Astrocyte (in vitro differentiated cells and primary cell): ENCODE results near the gene PRB3. TPM values are rescaled to one million over a fixed set of nuclear protein-coding genes. Genes with fewer than 3 reads are reported as not detected.

Experiments used
- DNase-seq: peaks from one replicate; pipeline ENCODE4 v3.0.0-alpha.2; 2010; ENCODE audit warnings: low read depth
- FAIRE-seq: peaks from 2 replicates; lab custom pipeline; 2011; peaks lifted over from hg19 to GRCh38; lab: Jason Lieb, UNC
- H2AFZ ChIP-seq: 2 replicates; pipeline ENCODE4 v1.6.0; 2012; ENCODE audit warnings: low read depth, low read length, inconsistent platforms
- H3K27ac ChIP-seq: 2 replicates; pipeline ENCODE4 v1.5.1; 2011; ENCODE audit warnings: low read depth, low read length, inconsistent platforms
- H3K27me3 ChIP-seq: 2 replicates; pipeline ENCODE4 v1.6.0; 2011; ENCODE audit warnings: low read length, inconsistent platforms; ENCODE audit not compliant: insufficient read depth
- H3K36me3 ChIP-seq: 2 replicates; pipeline ENCODE4 v1.5.1; 2011; ENCODE audit warnings: low read length, inconsistent platforms; ENCODE audit not compliant: insufficient read depth
- H3K4me1 ChIP-seq: 2 replicates; pipeline ENCODE4 v1.5.1; 2011; ENCODE audit warnings: low read length, inconsistent platforms; ENCODE audit not compliant: insufficient read depth
- H3K4me2 ChIP-seq: 2 replicates; pipeline ENCODE4 v1.6.0; 2012; ENCODE audit warnings: low read length, inconsistent platforms
- H3K4me3 ChIP-seq: 2 replicates; pipeline ENCODE4 v1.5.1; 2011; ENCODE audit warnings: low read depth, mild to moderate bottlenecking, low read length, inconsistent platforms; ENCODE audit not compliant: insufficient read depth
- H3K79me2 ChIP-seq: 2 replicates; pipeline ENCODE4 v1.6.0; 2012; ENCODE audit warnings: mild to moderate bottlenecking, low read length, inconsistent platforms; ENCODE audit not compliant: insufficient read depth
- H3K9ac ChIP-seq: 2 replicates; pipeline ENCODE4 v1.6.0; 2012; ENCODE audit warnings: mild to moderate bottlenecking, low read length, inconsistent platforms
- H3K9me3 ChIP-seq: 2 replicates; pipeline ENCODE4 v1.5.1; 2012; ENCODE audit warnings: low read depth, mild to moderate bottlenecking, low read length, inconsistent platforms; ENCODE audit not compliant: insufficient read depth
- H4K20me1 ChIP-seq: 2 replicates; pipeline ENCODE4 v1.6.0; 2012; ENCODE audit warnings: low read length, inconsistent platforms; ENCODE audit not compliant: insufficient read depth
- H3K27ac Mint-ChIP-seq: one replicate; pipeline ENCODE4 v1.8.0; 2021; ENCODE audit warnings: mild to moderate bottlenecking, mixed read lengths; ENCODE audit not compliant: unreplicated experiment
- H3K27me3 Mint-ChIP-seq: one replicate; pipeline ENCODE4 v1.8.0; 2021; ENCODE audit warnings: low read depth, mixed read lengths; ENCODE audit not compliant: unreplicated experiment
- H3K36me3 Mint-ChIP-seq: one replicate; pipeline ENCODE4 v1.8.0; 2021; ENCODE audit warnings: low read depth, mixed read lengths; ENCODE audit not compliant: unreplicated experiment
- H3K4me1 Mint-ChIP-seq: one replicate; pipeline ENCODE4 v1.8.0; 2021; ENCODE audit warnings: low read depth, mixed read lengths; ENCODE audit not compliant: unreplicated experiment
- H3K4me3 Mint-ChIP-seq: one replicate; pipeline ENCODE4 v1.8.0; 2021; ENCODE audit warnings: mild to moderate bottlenecking, moderate library complexity, mixed read lengths; ENCODE audit not compliant: unreplicated experiment
- H3K9me3 Mint-ChIP-seq: one replicate; pipeline ENCODE4 v1.8.0; 2021; ENCODE audit warnings: mild to moderate bottlenecking, mixed read lengths; ENCODE audit not compliant: unreplicated experiment
- CTCF ChIP-seq: IDR thresholded peaks from 2 replicates; pipeline ENCODE4 v1.5.1; 2011; ENCODE audit warnings: low read depth, mild to moderate bottlenecking, inconsistent platforms, low read length, moderate library complexity; ENCODE audit not compliant: insufficient read depth
- EZH2 ChIP-seq: IDR thresholded peaks from 2 replicates; pipeline ENCODE4 v1.6.1; 2012; ENCODE audit warnings: mild to moderate bottlenecking, low read length, inconsistent platforms; ENCODE audit not compliant: insufficient read depth
- total RNA-seq: library from RNA; stranded (reverse); gene quantifications from 2 replicates; pipeline ENCODE4 v1.2.1, GENCODE V29; 2021

PRB3 gene
- total RNA-seq, 1 donor from 2014 or later: not detected

DNA sequence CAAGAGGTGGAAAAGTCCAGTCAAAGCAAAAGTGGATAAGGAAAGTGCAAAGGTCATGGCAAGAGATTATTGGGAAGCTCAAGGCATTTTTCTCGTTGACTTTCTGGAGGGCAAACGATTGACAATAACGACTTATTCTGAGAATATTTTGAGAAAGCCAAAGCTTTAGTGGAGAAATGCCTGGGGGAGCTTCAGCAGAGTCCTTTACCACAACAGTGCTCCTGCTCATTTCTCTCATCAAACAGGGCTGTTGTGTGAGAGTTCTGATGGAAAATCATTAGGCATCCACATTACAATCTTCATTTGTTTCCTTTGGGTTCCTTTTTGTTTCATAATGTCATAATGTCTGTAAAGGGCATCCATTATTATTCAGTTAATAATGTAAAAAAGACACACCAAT is 26.9 kb downstream of the PRB3 start:
- Histone ChIP-seq H3K4me2 (no peak overlapping the region), H3K27ac (no peak overlapping the region), H3K4me3 (no peak overlapping the region), H3K9me3 (no peaks in the 10 kb centered on the region), H3K27me3 (no peaks in the 10 kb centered on the region), H3K36me3 (no peaks in the 10 kb centered on the region), H3K79me2 (no peaks in the 10 kb centered on the region), H2AFZ (no peak overlapping the region), H4K20me1 (no peaks in the 10 kb centered on the region), H3K4me1 (no peaks in the 10 kb centered on the region), H3K9ac (no peak overlapping the region)
- FAIRE-seq (no peak), DNase-seq (no peak)
- Mint-ChIP-seq H3K4me3 (no peak overlapping the region), H3K4me1 (no peaks in the 10 kb centered on the region), H3K9me3 (no peaks in the 10 kb centered on the region), H3K27ac (no peak overlapping the region), H3K36me3 (no peaks in the 10 kb centered on the region), H3K27me3 (peaks cover 4% of the 10 kb centered on the region)
- no peak for TF ChIP-seq CTCF
- no peak for TF ChIP-seq EZH2

- H3K4me3 Mint-ChIP-seq: no peak overlapping the region
- Histone ChIP-seq H3K4me1 (no peaks in the 10 kb centered on the region), H3K27ac (no peak overlapping the region), H3K4me3 (no peak overlapping the region), H3K9me3 (no peaks in the 10 kb centered on the region), H4K20me1 (no peaks in the 10 kb centered on the region), H3K79me2 (no peaks in the 10 kb centered on the region), H2AFZ (no peak overlapping the region), H3K4me2 (no peak overlapping the region), H3K9ac (no peak overlapping the region), H3K27me3 (no peaks in the 10 kb centered on the region), H3K36me3 (no peaks in the 10 kb centered on the region)
- no peaks in the 10 kb centered on the region for H3K36me3 Mint-ChIP-seq
- TF ChIP-seq EZH2: no peak
- TF ChIP-seq CTCF: no peak
- FAIRE-seq (no peak), DNase-seq (no peak)
- no peaks in the 10 kb centered on the region for H3K4me1 Mint-ChIP-seq
- H3K27me3 Mint-ChIP-seq: peaks cover 4% of the 10 kb centered on the region
- no peak overlapping the region for H3K27ac Mint-ChIP-seq
- H3K9me3 Mint-ChIP-seq: no peaks in the 10 kb centered on the region
Measured at GRCh38 chr12:11240348-11240930, 29.1 kb downstream of the PRB3 start.

DNA sequence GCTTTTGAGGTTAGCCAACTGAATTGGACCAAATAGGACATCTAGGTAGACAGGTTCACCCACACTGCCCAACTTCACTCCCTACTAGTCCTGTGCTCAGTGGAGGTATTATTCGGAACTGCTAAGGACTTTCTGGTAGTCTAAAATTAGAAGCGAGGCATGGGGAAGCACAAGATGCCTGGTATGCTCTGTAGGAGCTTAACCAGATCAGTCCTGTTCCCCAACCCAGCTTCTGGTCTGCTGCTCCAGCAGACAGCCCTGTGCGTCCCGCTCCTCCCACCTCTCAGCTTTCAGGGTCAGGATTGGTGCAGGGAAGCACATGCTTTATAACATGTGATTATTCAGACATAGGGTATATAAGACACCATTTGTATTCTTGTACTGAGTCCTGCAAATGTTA is 31.2 kb downstream of the PRB3 start:
- Mint-ChIP-seq H3K9me3 (no peaks in the 10 kb centered on the region), H3K4me1 (no peaks in the 10 kb centered on the region), H3K27ac (no peak overlapping the region), H3K27me3 (peaks cover 7% of the 10 kb centered on the region), H3K36me3 (no peaks in the 10 kb centered on the region), H3K4me3 (no peak overlapping the region)
- Histone ChIP-seq H2AFZ (no peak overlapping the region), H3K4me1 (no peaks in the 10 kb centered on the region), H4K20me1 (no peaks in the 10 kb centered on the region), H3K79me2 (no peaks in the 10 kb centered on the region), H3K4me3 (no peak overlapping the region), H3K27me3 (no peaks in the 10 kb centered on the region), H3K27ac (no peak overlapping the region), H3K9me3 (no peaks in the 10 kb centered on the region), H3K4me2 (no peak overlapping the region), H3K36me3 (no peaks in the 10 kb centered on the region), H3K9ac (no peak overlapping the region)
- TF ChIP-seq EZH2 (no peak), CTCF (no peak)
- FAIRE-seq (no peak), DNase-seq (no peak)
